Brain microvascular endothelial cell (primary cell): Measurements from ENCODE around the gene RAC3.

Experiments used
- DNase-seq: peaks from one replicate; pipeline ENCODE4 v3.0.0-alpha.2; 2020
- H3K27ac ChIP-seq: fragments of 250-450 bp; sonication (Bioruptor Pico); 2 replicates; pipeline ENCODE4 v1.5.1; 2020; ENCODE audit warnings: mild to moderate bottlenecking, moderate library complexity
- H3K27me3 ChIP-seq: fragments of 250-450 bp; sonication (Bioruptor Pico); replicated peaks from 2 replicates; pipeline ENCODE4 v1.5.1; 2020; ENCODE audit warnings: mild to moderate bottlenecking
- H3K36me3 ChIP-seq: fragments of 250-450 bp; sonication (Bioruptor Pico); replicated peaks from 2 replicates; pipeline ENCODE4 v1.5.1; 2020; ENCODE audit warnings: mild to moderate bottlenecking
- H3K4me3 ChIP-seq: 2 replicates; pipeline ENCODE4 v1.5.1; 2011; ENCODE audit warnings: low read depth, mild to moderate bottlenecking, control low read depth, low read length, moderate library complexity
- CTCF ChIP-seq: IDR thresholded peaks from 2 replicates; pipeline ENCODE4 v1.5.1; 2011; ENCODE audit warnings: low read depth, mild to moderate bottlenecking, moderate library complexity, low read length, control low read depth, inconsistent platforms; ENCODE audit errors: missing control alignments
- in situ Hi-C: cut with HindIII; loops from 2 replicates; pipeline ENCODE4 v1.10.0; 2017; ENCODE audit warnings: low sequenced_read_pairs, low pct_ligation_motif_present

Gene RAC3

GRCh38 chr17:82082456-82082855, 51.0 kb downstream of the RAC3 start:
- peaks cover 93% of the 10 kb centered on the region for H3K36me3 ChIP-seq
- no peaks in the 10 kb centered on the region for H3K27me3 ChIP-seq
- TF ChIP-seq CTCF: no peak
- no peak overlapping the region for H3K4me3 ChIP-seq
- in situ Hi-C loops: no loop called here
- DNase-seq: no peak
- H3K27ac ChIP-seq: no peak overlapping the region

- Histone ChIP-seq H3K36me3 (peaks cover 92% of the 10 kb centered on the region), H3K27me3 (no peaks in the 10 kb centered on the region), H3K4me3 (no peak overlapping the region), H3K27ac (no peak overlapping the region)
- in situ Hi-C loops: no loop called here
- DNase-seq: no peak
- TF ChIP-seq CTCF: no peak
These were observed 51.5 kb downstream of the RAC3 start for GRCh38 chr17:82083009-82083408.
